ENCODE results near the gene NXPE2.

- no peak for TF ChIP-seq CTCF (IDR thresholded peaks at IDR 0.05)
- TF ChIP-seq POLR2A (IDR thresholded peaks at IDR 0.05) = no peak
Observed at GRCh38 chr11:114746013-114746412, 67.7 kb downstream of the NXPE2 start.

Data from esophagus squamous epithelium (tissue), 4 donors.